NCI-H2107 (cell line): Measurements from ENCODE around the gene VWCE.
"Not testable (repeated sequence)": the region's sequence is repeated elsewhere in the genome, so short reads cannot be mapped to it uniquely, and the experiment has no call there.

Source experiments
- DNase-seq: peaks from one replicate; lab custom pipeline; 2025; lab: John Stamatoyannopoulos, UW

VWCE gene

DNA sequence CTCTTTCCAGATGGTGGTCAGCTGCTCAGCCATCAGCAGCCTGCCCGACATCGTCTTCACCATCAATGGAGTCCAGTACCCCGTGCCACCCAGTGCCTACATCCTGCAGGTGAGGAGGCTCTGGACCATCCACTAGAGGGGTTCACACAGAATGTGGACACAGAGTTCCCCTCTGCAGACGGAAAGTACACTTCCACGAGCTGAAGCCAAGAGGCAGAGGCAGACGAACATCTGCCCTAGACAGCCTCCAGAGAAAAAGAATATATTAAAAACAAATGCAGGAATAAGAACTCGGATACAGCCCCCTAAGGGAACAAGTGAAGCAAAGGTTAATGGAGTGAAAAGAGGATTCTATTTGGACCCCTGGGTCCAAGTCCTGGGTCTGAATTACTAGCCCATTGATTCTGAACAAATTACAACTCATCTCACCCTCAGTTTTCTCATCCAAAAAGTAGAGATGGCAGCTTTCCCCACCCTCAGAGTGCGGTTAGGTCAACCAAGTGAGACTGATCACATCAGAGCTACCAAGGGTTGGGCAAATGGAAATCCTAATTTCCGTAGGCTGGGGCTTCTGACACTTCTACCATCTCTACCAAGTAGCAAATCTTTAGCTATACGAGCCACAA is 83.7 kb downstream of the VWCE start:
- DNase-seq = not testable (repeated sequence)

DNA sequence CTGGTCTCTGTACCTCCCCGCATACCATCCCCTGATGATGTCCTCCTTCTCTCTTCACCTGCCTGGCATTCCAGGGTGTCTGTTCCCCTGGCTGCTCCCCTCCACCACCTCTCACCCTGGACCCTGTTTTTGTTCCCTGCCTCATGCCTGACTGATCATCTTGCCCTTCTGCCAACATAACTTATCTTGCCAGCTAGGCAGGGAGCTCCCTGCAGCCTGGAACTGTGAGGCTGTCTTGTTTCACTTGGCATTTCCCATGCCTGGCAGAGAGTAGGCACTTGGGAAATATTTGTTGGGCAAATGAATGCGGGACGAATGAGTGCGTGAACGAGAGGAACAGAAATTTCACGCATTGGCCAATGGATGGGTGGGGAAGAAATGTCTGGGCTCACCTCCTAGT is 84.5 kb downstream of the VWCE start:
- DNase-seq = not testable (repeated sequence)
